CD4-positive, alpha-beta T cell treated with Interleukin-21 for 1 hour (primary cell): ENCODE measurements around the gene GLIS1.
"Not testable (repeated sequence)": the region's sequence is repeated elsewhere in the genome, so short reads cannot be mapped to it uniquely, and the experiment has no call there.

Experiments
- DNase-seq: peaks from one replicate; pipeline ENCODE4 v3.0.0-alpha.2; 2020

Gene GLIS1

DNA sequence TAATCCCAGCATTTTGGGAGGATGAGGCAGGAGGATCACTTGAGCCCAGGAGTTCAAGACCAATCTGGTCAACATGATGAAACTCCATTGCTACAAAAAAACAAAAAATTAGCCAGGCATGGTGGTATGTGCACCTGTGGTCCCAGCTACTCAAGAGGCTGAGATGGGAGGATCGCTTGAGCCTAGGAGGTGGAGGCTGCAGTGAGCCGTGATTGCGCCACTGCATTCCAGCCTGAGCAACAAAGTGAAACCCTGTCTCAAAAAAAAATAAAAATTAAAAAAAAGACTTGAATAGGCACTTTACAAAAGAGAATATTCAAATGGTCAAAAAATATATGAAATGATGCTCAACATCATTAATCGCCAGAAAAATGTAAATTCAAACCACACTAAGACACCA, 91.0 kb downstream of the GLIS1 start:
- not testable (repeated sequence) for DNase-seq

DNA sequence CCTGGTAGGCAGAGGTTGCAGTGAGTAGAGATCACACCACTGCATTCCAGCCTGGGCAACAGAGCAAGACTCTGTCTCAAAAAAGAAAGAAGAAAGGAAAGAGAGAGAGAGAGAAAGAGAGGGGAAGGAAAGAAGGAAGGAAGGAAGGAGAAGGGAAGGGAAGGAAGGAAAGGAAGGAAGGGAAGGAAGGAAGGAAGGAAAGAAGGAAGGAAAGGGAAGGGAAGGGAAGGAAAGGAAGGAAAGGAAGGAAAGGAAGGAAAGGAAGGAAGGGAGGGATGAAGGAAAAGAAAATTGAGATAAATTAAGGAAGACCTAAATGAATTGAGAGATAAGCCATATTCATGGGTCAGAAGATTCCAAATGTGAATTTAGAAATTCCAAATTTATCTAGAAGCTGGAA, 92.2 kb downstream of the GLIS1 start:
- no peak for DNase-seq

DNA sequence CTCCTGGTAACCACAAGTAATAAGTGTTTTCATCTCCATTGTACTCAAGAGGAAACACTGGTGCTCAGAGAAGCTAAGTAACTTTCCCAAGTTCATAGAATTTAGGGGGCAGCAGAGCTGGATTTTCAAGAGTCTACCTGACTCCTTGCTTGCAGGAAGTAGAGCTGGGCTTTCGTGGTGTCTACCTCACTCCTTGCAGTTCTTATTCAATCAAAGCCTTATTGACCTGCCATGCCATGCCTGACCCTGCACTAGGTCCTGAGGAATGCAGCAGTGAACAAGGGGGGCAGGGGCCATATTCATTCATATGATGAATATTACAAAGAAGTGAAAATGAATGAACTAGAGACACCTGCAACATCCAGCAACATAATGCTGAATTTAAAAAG, 93.3 kb downstream of the GLIS1 start:
- no peak for DNase-seq

GRCh38 chr1:53644909-53645689, 93.9 kb downstream of the GLIS1 start:
- no peak for DNase-seq

- no peak for DNase-seq
These were observed 94.5 kb downstream of the GLIS1 start for GRCh38 chr1:53644496-53644895.

GRCh38 chr1:53643881-53644390, 95.0 kb downstream of the GLIS1 start:
- DNase-seq: no peak

GRCh38 chr1:53643041-53643880, 95.7 kb downstream of the GLIS1 start:
- no peak for DNase-seq

DNA sequence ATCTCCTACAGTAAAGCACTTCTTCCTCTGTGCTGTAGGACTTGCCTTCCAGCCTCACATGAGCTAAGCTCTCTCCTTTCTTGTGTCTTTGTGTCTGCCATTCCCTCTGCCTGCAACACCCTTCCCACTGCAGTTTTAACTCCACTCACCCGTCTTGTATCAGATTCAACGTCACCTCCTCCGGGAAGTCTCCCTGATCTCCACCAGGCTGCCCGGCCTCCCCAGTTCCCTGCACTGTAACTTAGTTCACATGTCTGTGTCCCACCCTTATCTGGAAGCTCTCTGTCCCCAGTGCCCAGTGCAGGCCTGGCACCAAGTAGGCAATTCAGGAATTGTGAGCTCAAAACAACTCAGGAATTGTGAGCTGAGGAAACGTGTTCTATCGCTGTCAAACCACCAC, 96.4 kb downstream of the GLIS1 start:
- DNase-seq: no peak

DNA sequence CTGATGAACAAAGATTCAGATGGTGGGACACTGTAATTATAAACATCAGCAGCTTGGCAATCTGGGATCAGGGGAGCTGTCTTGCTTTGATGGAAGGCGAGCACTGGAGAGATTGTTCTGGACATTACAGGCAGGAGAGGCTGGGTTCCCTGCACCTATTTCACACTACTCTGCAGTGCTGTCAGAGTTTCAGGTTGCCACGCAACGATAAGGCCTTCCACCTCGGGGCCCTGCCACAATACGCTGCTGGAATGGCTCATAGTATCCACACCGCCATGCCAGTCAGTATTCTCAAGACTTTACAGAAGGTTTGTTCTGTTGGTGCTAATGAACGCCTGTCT, 96.8 kb downstream of the GLIS1 start:
- DNase-seq: no peak

- no peak for DNase-seq
These were observed 97.3 kb downstream of the GLIS1 start for GRCh38 chr1:53641481-53642214.

DNA sequence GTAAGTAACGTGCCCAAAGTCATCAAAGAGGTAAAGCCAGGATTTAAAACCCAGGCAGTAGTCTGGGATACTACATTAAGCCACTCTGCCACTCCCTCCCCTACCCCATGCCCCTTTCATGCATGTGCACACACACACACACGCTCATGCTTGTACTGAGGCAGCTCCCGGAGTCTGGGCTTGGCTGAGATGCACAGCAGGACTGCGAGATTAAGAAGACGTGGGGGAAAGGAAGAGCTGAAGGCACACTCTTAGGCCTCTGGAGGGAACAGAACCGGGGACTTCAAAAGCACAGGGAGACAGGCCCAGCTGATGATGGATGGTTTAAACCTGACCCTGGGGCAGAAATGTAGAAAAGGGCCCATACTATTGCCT, 98.3 kb downstream of the GLIS1 start:
- DNase-seq: no peak

DNA sequence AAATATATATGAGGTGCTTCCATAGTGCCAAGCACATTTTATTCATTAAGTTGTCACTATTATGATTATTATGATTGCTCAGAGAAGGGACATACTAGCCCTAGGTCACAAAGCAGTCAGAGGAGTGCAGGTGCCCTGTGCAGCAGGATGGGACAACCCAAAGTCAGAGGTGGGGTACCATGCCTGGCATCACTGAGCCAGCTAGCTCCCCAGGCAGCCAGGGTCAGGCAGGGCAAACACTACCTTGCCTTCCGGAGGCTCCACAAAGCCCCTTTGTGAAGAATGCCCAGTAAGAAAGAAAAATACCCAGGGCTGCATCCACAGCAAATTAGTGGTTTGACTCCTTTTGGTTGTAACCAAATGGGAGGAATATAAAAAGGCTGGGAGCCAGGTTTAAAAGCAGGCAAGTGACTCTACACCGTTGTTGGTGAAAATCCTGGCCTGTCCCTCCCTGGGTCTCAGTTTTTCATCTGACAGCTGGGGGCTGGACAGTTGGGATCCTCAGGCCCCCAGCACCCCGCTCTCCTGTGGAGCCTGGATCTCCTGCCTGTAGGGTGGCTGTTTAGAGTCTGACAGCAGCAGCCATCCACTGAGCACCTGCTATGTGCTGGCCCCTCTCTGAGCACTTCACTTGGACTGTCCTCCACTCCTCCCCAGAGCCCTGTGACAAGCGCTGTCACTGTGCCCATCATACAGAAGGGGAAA, 98.8 kb downstream of the GLIS1 start:
- no peak for DNase-seq

GRCh38 chr1:53639251-53639763, 99.7 kb downstream of the GLIS1 start:
- DNase-seq: no peak

DNA sequence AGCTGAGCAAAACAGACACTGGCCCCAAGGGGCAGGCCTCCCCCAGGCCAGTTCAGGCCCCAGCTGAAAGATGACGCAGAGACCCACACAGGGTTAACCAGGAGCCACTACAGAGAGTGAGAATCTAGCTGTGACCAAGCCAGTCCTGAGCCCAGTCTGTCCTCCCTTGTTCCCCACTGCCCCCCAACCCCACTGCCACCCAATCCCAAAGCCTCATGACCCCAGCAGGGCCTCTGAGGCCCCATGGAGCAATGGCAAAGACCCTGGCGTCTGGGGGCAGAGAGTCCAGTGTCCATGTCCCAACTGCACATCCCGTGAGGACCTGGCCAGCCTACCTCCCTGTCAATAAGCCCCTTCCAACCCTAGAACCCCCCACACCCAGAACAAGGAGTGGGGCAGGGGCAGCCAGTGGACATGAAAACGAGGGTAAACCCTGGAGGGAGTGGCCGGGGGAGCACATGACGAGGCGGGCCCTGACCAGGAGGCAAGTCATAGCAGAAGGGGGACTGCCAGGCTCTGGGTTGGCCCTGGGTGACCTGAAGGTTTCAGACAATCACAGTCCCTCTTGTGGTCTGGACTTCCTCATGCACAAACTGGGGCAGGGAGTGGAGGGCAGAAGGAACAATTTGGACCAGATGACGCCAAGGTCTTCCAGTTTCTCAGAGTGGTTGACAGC, 100.5 kb downstream of the GLIS1 start:
- DNase-seq: no peak

- no peak for DNase-seq
These were observed 101.2 kb downstream of the GLIS1 start for GRCh38 chr1:53637511-53638359.

DNA sequence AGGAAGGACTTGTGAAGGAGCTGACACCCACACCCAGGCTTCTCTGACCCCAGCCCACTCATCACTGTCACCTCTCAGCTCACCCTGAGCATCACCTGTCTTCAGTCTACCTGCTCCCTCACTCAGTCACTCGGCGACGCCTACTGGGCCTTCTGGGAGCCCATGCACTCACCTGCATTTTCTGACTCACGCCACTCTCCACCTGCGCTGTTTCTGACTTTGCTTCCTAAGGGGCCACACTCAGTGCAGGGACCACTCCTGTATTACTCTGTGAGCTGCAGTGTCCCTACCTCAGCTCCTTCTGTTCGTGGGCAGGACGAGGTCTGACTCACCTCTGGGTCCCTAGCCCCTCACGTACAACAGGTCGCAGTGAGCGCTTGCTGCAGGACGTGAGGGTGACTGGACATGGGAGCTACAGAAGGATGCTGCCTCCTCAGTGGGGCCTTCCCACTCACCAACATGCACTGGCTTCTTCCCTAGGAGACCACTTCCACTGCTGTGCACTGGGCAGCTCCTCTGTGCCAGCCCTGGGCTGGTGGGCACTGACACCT, 102.3 kb downstream of the GLIS1 start:
- DNase-seq: no peak

DNA sequence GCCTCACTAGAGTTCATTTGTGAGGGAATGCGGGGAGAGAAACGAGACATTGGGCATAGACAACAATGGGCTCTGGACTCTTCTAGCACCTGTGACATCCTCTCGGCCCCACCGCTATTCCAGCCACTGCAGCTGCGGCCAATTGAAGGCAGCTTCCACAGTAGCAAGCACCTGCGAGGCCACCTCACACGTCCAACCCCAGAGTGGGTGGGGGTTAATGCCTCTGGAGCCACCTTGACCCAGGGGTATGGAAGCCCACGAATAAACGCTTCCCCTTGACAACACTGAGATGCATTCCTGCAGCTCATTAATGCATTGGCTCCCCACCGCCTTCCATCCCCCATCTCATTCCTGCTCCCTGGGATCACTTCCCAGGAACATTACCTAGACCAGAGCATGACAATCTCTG, 104.4 kb downstream of the GLIS1 start:
- no peak for DNase-seq

GRCh38 chr1:53633073-53633704, 105.8 kb downstream of the GLIS1 start:
- no peak for DNase-seq

GRCh38 chr1:53631622-53632310, 107.2 kb downstream of the GLIS1 start:
- no peak for DNase-seq
